ENCODE measurements around the gene IGSF9B.

Gene IGSF9B

GRCh38 chr11:133952199-133953190, 4.3 kb downstream of the IGSF9B start:
- no peak for DNase-seq

GRCh38 chr11:133951327-133952198, 5.2 kb downstream of the IGSF9B start:
- peak; percentile 62 to 67 for DNase-seq

- DNase-seq: no peak
Observed at GRCh38 chr11:133950874-133951326, 5.9 kb downstream of the IGSF9B start.

GRCh38 chr11:133950421-133950820, 6.3 kb downstream of the IGSF9B start:
- DNase-seq: no peak

GRCh38 chr11:133949129-133949528, 7.6 kb downstream of the IGSF9B start:
- no peak for DNase-seq

GRCh38 chr11:133948711-133949110, 8.1 kb downstream of the IGSF9B start:
- DNase-seq: no peak

- no peak for DNase-seq
Observed at GRCh38 chr11:133947321-133947756, 9.4 kb downstream of the IGSF9B start.

- peak; percentile 26 to 31 for DNase-seq
Observed at GRCh38 chr11:133946541-133947318, 10.0 kb downstream of the IGSF9B start.

- no peak for DNase-seq
Observed at GRCh38 chr11:133946051-133946450, 10.7 kb downstream of the IGSF9B start.

GRCh38 chr11:133945087-133945974, 11.4 kb downstream of the IGSF9B start:
- DNase-seq: no peak

GRCh38 chr11:133943950-133944698, 12.6 kb downstream of the IGSF9B start:
- DNase-seq: no peak

- DNase-seq: no peak
Observed at GRCh38 chr11:133942577-133942976, 14.2 kb downstream of the IGSF9B start.

GRCh38 chr11:133941546-133941945, 15.2 kb downstream of the IGSF9B start:
- no peak for DNase-seq

GRCh38 chr11:133940034-133940433, 16.7 kb downstream of the IGSF9B start:
- no peak for DNase-seq

GRCh38 chr11:133939558-133939957, 17.2 kb downstream of the IGSF9B start:
- DNase-seq: no peak

GRCh38 chr11:133938166-133938565, 18.6 kb downstream of the IGSF9B start:
- no peak for DNase-seq

- no peak for DNase-seq
Observed at GRCh38 chr11:133937468-133937867, 19.3 kb downstream of the IGSF9B start.

- no peak for DNase-seq
Observed at GRCh38 chr11:133937015-133937414, 19.8 kb downstream of the IGSF9B start.

GRCh38 chr11:133936592-133936991, 20.2 kb downstream of the IGSF9B start:
- no peak for DNase-seq

GRCh38 chr11:133936136-133936535, 20.6 kb downstream of the IGSF9B start:
- no peak for DNase-seq

GRCh38 chr11:133935551-133935910, 21.2 kb downstream of the IGSF9B start:
- DNase-seq: no peak

Measured in cerebellar nuclear complex (tissue), 1 donor.